ENCODE results near the gene MACO1. TPM values are rescaled to one million over a fixed set of nuclear protein-coding genes. Genes with fewer than 3 reads are reported as not detected.

MACO1 gene
- total and polyA plus RNA-seq, 5 experiments from 2014 or later = 7.6 to 28.0 (median 8.8) TPM

GRCh38 chr1:25484533-25484932, 53.8 kb downstream of the MACO1 start:
- POLR2A ChIA-PET = interaction anchor here (1.4 kb wide), 1 partner anchor 15 kb away, joined by 5 read pairs; no protein-coding TSS in a partner anchor
- Mint-ChIP-seq H3K27ac (peak overlapping the region in 6 of 10 donors; percentile 32 to 83 (median 60)), H3K9me3 (no peaks in the 10 kb centered on the region), H3K4me1 (peaks cover 8 to 33% (median 13%) of the 10 kb centered on the region in 4 donors), H3K27me3 (no peaks in the 10 kb centered on the region), H3K4me3 (no peak overlapping the region), H3K36me3 (peaks cover 0 to 63% (median 9%) of the 10 kb centered on the region in 3 donors)
- no peak for ATAC-seq
- DNase-seq = no peak

GRCh38 chr1:25485536-25486411, 55.1 kb downstream of the MACO1 start:
- no peak for ATAC-seq
- no peaks in the 10 kb centered on the region for H3K27me3 Mint-ChIP-seq
- H3K27ac Mint-ChIP-seq = peak overlapping the region; percentile 4 to 85 (median 49)
- POLR2A ChIA-PET = interaction anchor here (1.4 kb wide), 1 partner anchor 14 kb away, joined by 5 read pairs; no protein-coding TSS in a partner anchor
- no peaks in the 10 kb centered on the region for H3K9me3 Mint-ChIP-seq
- no peak overlapping the region for H3K4me3 Mint-ChIP-seq
- H3K36me3 Mint-ChIP-seq = peaks cover 0 to 72% (median 9%) of the 10 kb centered on the region in 3 donors
- peaks cover 8 to 32% (median 13%) of the 10 kb centered on the region in 4 donors for H3K4me1 Mint-ChIP-seq
- no peak for DNase-seq

GRCh38 chr1:25486602-25487001, 55.9 kb downstream of the MACO1 start:
- peaks cover 6 to 28% (median 10%) of the 10 kb centered on the region in 4 donors for H3K4me1 Mint-ChIP-seq
- no peak overlapping the region for H3K4me3 Mint-ChIP-seq
- H3K27me3 Mint-ChIP-seq = no peaks in the 10 kb centered on the region
- peak overlapping the region in 6 of 10 donors; percentile 16 to 63 (median 29) for H3K27ac Mint-ChIP-seq
- peak in 1 of 2 donors; percentile 42 for ATAC-seq
- DNase-seq = no peak
- POLR2A ChIA-PET = no interaction called here
- peaks cover 1 to 79% (median 13%) of the 10 kb centered on the region in 3 donors for H3K36me3 Mint-ChIP-seq
- no peaks in the 10 kb centered on the region for H3K9me3 Mint-ChIP-seq

- DNase-seq (peak in 9 of 10 donors; percentile 24 to 68 (median 51)), ATAC-seq (peak; percentile 51 to 57)
- Mint-ChIP-seq H3K27me3 (no peaks in the 10 kb centered on the region), H3K27ac (peak overlapping the region in 5 of 10 donors; percentile 3 to 67 (median 38)), H3K36me3 (peaks cover 4 to 84% (median 22%) of the 10 kb centered on the region in 3 donors), H3K9me3 (no peaks in the 10 kb centered on the region), H3K4me3 (no peak overlapping the region), H3K4me1 (peaks cover under 1 to 20% (median 5%) of the 10 kb centered on the region in 4 donors)
- POLR2A ChIA-PET = interaction anchor here (0.6 to 1.3 kb wide), 3 partner anchors 12 to 57 kb away, joined by 3 to 5 read pairs (median 4); partner anchors contain the start of gene MACO1
These were observed 56.9 kb downstream of the MACO1 start for GRCh38 chr1:25487628-25488027.

GRCh38 chr1:25492323-25492722, 61.6 kb downstream of the MACO1 start:
- Mint-ChIP-seq H3K9me3 (no peaks in the 10 kb centered on the region), H3K27ac (peak overlapping the region in 2 of 10 donors; percentile 8 to 89), H3K36me3 (peaks cover 11 to 80% (median 23%) of the 10 kb centered on the region in 3 donors), H3K27me3 (no peaks in the 10 kb centered on the region), H3K4me3 (no peak overlapping the region), H3K4me1 (peaks cover 0 to 15% (median 4%) of the 10 kb centered on the region in 4 donors)
- no peak for ATAC-seq
- POLR2A ChIA-PET = interaction anchor here (0.9 to 1.2 kb wide), 2 partner anchors 10 to 62 kb away, joined by 3 read pairs; partner anchors contain the start of gene MACO1
- no peak for DNase-seq

- H3K36me3 Mint-ChIP-seq = peaks cover 11 to 88% (median 25%) of the 10 kb centered on the region in 3 donors
- H3K9me3 Mint-ChIP-seq = no peaks in the 10 kb centered on the region
- H3K27ac Mint-ChIP-seq = peak overlapping the region in 7 of 10 donors; percentile 15 to 91 (median 57)
- peaks cover 0 to 16% (median 3%) of the 10 kb centered on the region in 4 donors for H3K4me1 Mint-ChIP-seq
- H3K4me3 Mint-ChIP-seq = no peak overlapping the region
- no peaks in the 10 kb centered on the region for H3K27me3 Mint-ChIP-seq
- POLR2A ChIA-PET = no interaction called here
- DNase-seq (no peak), ATAC-seq (no peak)
These were observed 64.3 kb downstream of the MACO1 start for GRCh38 chr1:25494952-25495351.

- DNase-seq (no peak), ATAC-seq (no peak)
- no peak overlapping the region for H3K4me3 Mint-ChIP-seq
These were observed 70.0 kb downstream of the MACO1 start for GRCh38 chr1:25500694-25501093.

GRCh38 chr1:25501235-25502058, 70.8 kb downstream of the MACO1 start:
- POLR2A ChIA-PET = interaction anchor here (0.5 to 6.9 kb wide), 9 partner anchors 18 to 1505 kb away, joined by 3 to 90 read pairs (median 4); no protein-coding TSS in a partner anchor
- no peaks in the 10 kb centered on the region for H3K27me3 Mint-ChIP-seq
- H3K27ac Mint-ChIP-seq = peak overlapping the region in 8 of 10 donors; percentile 4 to 88 (median 68)
- H3K36me3 Mint-ChIP-seq = peaks cover 5 to 46% (median 9%) of the 10 kb centered on the region in 3 donors
- DNase-seq = peak in 4 of 10 donors; percentile 8 to 18 (median 13)
- peak in 1 of 2 donors; percentile 32 for ATAC-seq
- H3K9me3 Mint-ChIP-seq = no peaks in the 10 kb centered on the region
- peaks cover 11 to 29% (median 20%) of the 10 kb centered on the region in 4 donors for H3K4me1 Mint-ChIP-seq
- H3K4me3 Mint-ChIP-seq = no peak overlapping the region

More at GRCh38 chr1:25500694-25501093, 70.0 kb downstream of the MACO1 start:
- peak overlapping the region in 6 of 10 donors; percentile 31 to 81 (median 65) for H3K27ac Mint-ChIP-seq
- POLR2A ChIA-PET = interaction anchor here (6.9 kb wide), 1 partner anchor 19 kb away, joined by 90 read pairs; no protein-coding TSS in a partner anchor
- H3K27me3 Mint-ChIP-seq = no peaks in the 10 kb centered on the region
- H3K4me1 Mint-ChIP-seq = peaks cover 5 to 22% (median 13%) of the 10 kb centered on the region in 4 donors
- peaks cover 5 to 53% (median 9%) of the 10 kb centered on the region in 3 donors for H3K36me3 Mint-ChIP-seq
- no peaks in the 10 kb centered on the region for H3K9me3 Mint-ChIP-seq

GRCh38 chr1:25502957-25503356, 72.3 kb downstream of the MACO1 start:
- POLR2A ChIA-PET = interaction anchor here (0.6 to 6.9 kb wide), 5 partner anchors 12 to 307 kb away, joined by 3 to 90 read pairs (median 26); no protein-coding TSS in a partner anchor
- H3K4me1 Mint-ChIP-seq = peaks cover 12 to 36% (median 33%) of the 10 kb centered on the region in 4 donors
- no peak for DNase-seq
- H3K27me3 Mint-ChIP-seq = no peaks in the 10 kb centered on the region
- H3K36me3 Mint-ChIP-seq = peaks cover 5 to 31% (median 9%) of the 10 kb centered on the region in 3 donors
- H3K9me3 Mint-ChIP-seq = peaks cover 0 to 2% (median 0%) of the 10 kb centered on the region in 9 donors
- H3K27ac Mint-ChIP-seq = peak overlapping the region in 9 of 10 donors; percentile 21 to 81 (median 69)
- ATAC-seq = no peak
- no peak overlapping the region for H3K4me3 Mint-ChIP-seq

- POLR2A ChIA-PET = interaction anchor here (0.6 to 6.9 kb wide), 8 partner anchors 14 to 308 kb away, joined by 3 to 90 read pairs (median 4); no protein-coding TSS in a partner anchor
These were observed 73.1 kb downstream of the MACO1 start for GRCh38 chr1:25503551-25504426.

More at GRCh38 chr1:25503551-25504426, 73.1 kb downstream of the MACO1 start:
- H3K27ac Mint-ChIP-seq = peak overlapping the region; percentile 44 to 86 (median 64)
- no peaks in the 10 kb centered on the region for H3K27me3 Mint-ChIP-seq
- H3K4me3 Mint-ChIP-seq = no peak overlapping the region
- ATAC-seq (peak; percentile 98), DNase-seq (peak; percentile 64 to 91 (median 72))
- peaks cover 0 to 2% (median 0%) of the 10 kb centered on the region in 9 donors for H3K9me3 Mint-ChIP-seq
- peaks cover 12 to 36% (median 33%) of the 10 kb centered on the region in 4 donors for H3K4me1 Mint-ChIP-seq
- H3K36me3 Mint-ChIP-seq = peaks cover under 1 to 22% (median 5%) of the 10 kb centered on the region in 3 donors
